ENCODE measurements around the gene IL18. TPM values are rescaled to one million over a fixed set of nuclear protein-coding genes. Genes with fewer than 3 reads are reported as not detected.
"Not testable (repeated sequence)": the region's sequence is repeated elsewhere in the genome, so short reads cannot be mapped to it uniquely, and the experiment has no call there.

The IL18 gene
- total RNA-seq, 1 experiment from 2014 or later, result 1.2 TPM

- H3K9me3 ChIP-seq (replicated peaks), result no peaks in the 10 kb centered on the region
Observed at GRCh38 chr11:112123129-112123528, 40.8 kb downstream of the IL18 start.

GRCh38 chr11:112121981-112122615 is 41.8 kb downstream of the IL18 start:
- Histone ChIP-seq H3K4me3 (no peak overlapping the region), H3K9me3 (replicated peaks) (no peaks in the 10 kb centered on the region), H3K27me3 (replicated peaks) (no peaks in the 10 kb centered on the region), H3K4me1 (replicated peaks) (peaks cover 7% of the 10 kb centered on the region), H3K36me3 (no peaks in the 10 kb centered on the region), H3K27ac (no peak overlapping the region)
- DNase-seq (ENCODE audit: low read depth in 1 of 2, low spot score in 2 of 2), result no peak

More at GRCh38 chr11:112123129-112123528, 40.8 kb downstream of the IL18 start:
- no peak for DNase-seq (ENCODE audit: low read depth in 1 of 2, low spot score in 2 of 2)
- no peaks in the 10 kb centered on the region for H3K36me3 ChIP-seq
- H3K4me1 ChIP-seq (replicated peaks), result peaks cover 7% of the 10 kb centered on the region
- no peaks in the 10 kb centered on the region for H3K27me3 ChIP-seq (replicated peaks)
- H3K4me3 ChIP-seq, result no peak overlapping the region
- H3K27ac ChIP-seq, result no peak overlapping the region

GRCh38 chr11:112118176-112118575 is 45.7 kb downstream of the IL18 start:
- H3K4me3 ChIP-seq, result no peak overlapping the region
- no peak for DNase-seq (ENCODE audit: low read depth in 1 of 2, low spot score in 2 of 2)
- H3K36me3 ChIP-seq, result no peaks in the 10 kb centered on the region

GRCh38 chr11:112115386-112115785 is 48.5 kb downstream of the IL18 start:
- Histone ChIP-seq H3K27ac (no peak overlapping the region), H3K4me1 (replicated peaks) (peaks cover 5% of the 10 kb centered on the region), H3K27me3 (replicated peaks) (no peaks in the 10 kb centered on the region), H3K4me3 (no peak overlapping the region), H3K9me3 (replicated peaks) (no peaks in the 10 kb centered on the region), H3K36me3 (no peaks in the 10 kb centered on the region)
- DNase-seq (ENCODE audit: low read depth in 1 of 2, low spot score in 2 of 2), result no peak

More at GRCh38 chr11:112118176-112118575, 45.7 kb downstream of the IL18 start:
- Histone ChIP-seq H3K27me3 (replicated peaks) (no peaks in the 10 kb centered on the region), H3K4me1 (replicated peaks) (peaks cover 7% of the 10 kb centered on the region), H3K27ac (no peak overlapping the region), H3K9me3 (replicated peaks) (no peaks in the 10 kb centered on the region)

GRCh38 chr11:112114460-112114859 is 49.4 kb downstream of the IL18 start:
- H3K36me3 ChIP-seq, result no peaks in the 10 kb centered on the region
- no peaks in the 10 kb centered on the region for H3K9me3 ChIP-seq (replicated peaks)
- no peak overlapping the region for H3K4me3 ChIP-seq
- no peaks in the 10 kb centered on the region for H3K4me1 ChIP-seq (replicated peaks)
- no peak for DNase-seq (ENCODE audit: low read depth in 1 of 2, low spot score in 2 of 2)
- H3K27me3 ChIP-seq (replicated peaks), result no peaks in the 10 kb centered on the region
- no peak overlapping the region for H3K27ac ChIP-seq

GRCh38 chr11:112113539-112114457 is 50.1 kb downstream of the IL18 start:
- H3K27me3 ChIP-seq (replicated peaks), result no peaks in the 10 kb centered on the region
- peak in 1 of 2 experiments; percentile 23 for DNase-seq (ENCODE audit: low read depth in 1 of 2, low spot score in 2 of 2)
- H3K9me3 ChIP-seq (replicated peaks), result no peaks in the 10 kb centered on the region
- H3K4me3 ChIP-seq, result no peak overlapping the region
- H3K27ac ChIP-seq, result no peak overlapping the region
- no peaks in the 10 kb centered on the region for H3K4me1 ChIP-seq (replicated peaks)
- no peaks in the 10 kb centered on the region for H3K36me3 ChIP-seq

GRCh38 chr11:112106070-112106469 is 57.8 kb downstream of the IL18 start:
- no peaks in the 10 kb centered on the region for H3K36me3 ChIP-seq
- H3K9me3 ChIP-seq (replicated peaks), result no peaks in the 10 kb centered on the region
- DNase-seq (ENCODE audit: low read depth in 1 of 2, low spot score in 2 of 2), result no peak
- no peak overlapping the region for H3K4me3 ChIP-seq
- no peaks in the 10 kb centered on the region for H3K27me3 ChIP-seq (replicated peaks)
- peaks cover 3% of the 10 kb centered on the region for H3K4me1 ChIP-seq (replicated peaks)
- no peak overlapping the region for H3K27ac ChIP-seq

GRCh38 chr11:112103446-112103845 is 60.4 kb downstream of the IL18 start:
- H3K4me3 ChIP-seq, result no peak overlapping the region
- H3K27me3 ChIP-seq (replicated peaks), result no peaks in the 10 kb centered on the region
- DNase-seq (ENCODE audit: low read depth in 1 of 2, low spot score in 2 of 2), result no peak
- H3K9me3 ChIP-seq (replicated peaks), result no peaks in the 10 kb centered on the region
- H3K36me3 ChIP-seq, result no peaks in the 10 kb centered on the region
- peaks cover 12% of the 10 kb centered on the region for H3K4me1 ChIP-seq (replicated peaks)
- H3K27ac ChIP-seq, result no peak overlapping the region

- Histone ChIP-seq H3K27me3 (replicated peaks) (no peaks in the 10 kb centered on the region), H3K9me3 (replicated peaks) (no peaks in the 10 kb centered on the region), H3K4me3 (no peak overlapping the region), H3K27ac (peak overlapping the region; percentile 79), H3K36me3 (no peaks in the 10 kb centered on the region), H3K4me1 (replicated peaks) (peaks cover 12% of the 10 kb centered on the region)
- DNase-seq (ENCODE audit: low read depth in 1 of 2, low spot score in 2 of 2), result peak in 1 of 2 experiments; percentile 58
Observed at GRCh38 chr11:112100462-112100861, 63.4 kb downstream of the IL18 start.

- Histone ChIP-seq H3K36me3 (peaks cover 2% of the 10 kb centered on the region; the same call in 1 of the 2 replicates), H3K27me3 (replicated peaks) (no peaks in the 10 kb centered on the region), H3K27ac (no peak overlapping the region), H3K4me1 (replicated peaks) (peaks cover 12% of the 10 kb centered on the region), H3K4me3 (no peak overlapping the region), H3K9me3 (replicated peaks) (no peaks in the 10 kb centered on the region)
- DNase-seq (ENCODE audit: low read depth in 1 of 2, low spot score in 2 of 2), result no peak
Observed at GRCh38 chr11:112097734-112098528, 66.0 kb downstream of the IL18 start.

- Histone ChIP-seq H3K27me3 (replicated peaks) (no peaks in the 10 kb centered on the region), H3K4me1 (replicated peaks) (peaks cover 11% of the 10 kb centered on the region), H3K36me3 (peaks cover 5% of the 10 kb centered on the region; the same call in 1 of the 2 replicates), H3K27ac (no peak overlapping the region), H3K9me3 (replicated peaks) (no peaks in the 10 kb centered on the region), H3K4me3 (no peak overlapping the region)
- peak in 1 of 2 experiments; percentile 7 for DNase-seq (ENCODE audit: low read depth in 1 of 2, low spot score in 2 of 2)
Observed at GRCh38 chr11:112096194-112096593, 67.7 kb downstream of the IL18 start.

- not testable (repeated sequence) for H3K27me3 ChIP-seq (replicated peaks); H3K4me3 ChIP-seq; H3K9me3 ChIP-seq (replicated peaks); H3K4me1 ChIP-seq (replicated peaks); DNase-seq (ENCODE audit: low read depth in 1 of 2, low spot score in 2 of 2); H3K27ac ChIP-seq
- H3K36me3 ChIP-seq, result peaks cover 14% of the 10 kb centered on the region
Observed at GRCh38 chr11:112095302-112095701, 68.6 kb downstream of the IL18 start.

Measured in SJSA1 (cell line).